IgD-negative memory B cell (primary cell): ENCODE results near the gene RAB44. TPM values are rescaled to one million over a fixed set of nuclear protein-coding genes. Genes with fewer than 3 reads are reported as not detected.
A peak's percentile ranks its signal among the peaks of the same experiment; 100 is the strongest.
"Not testable (repeated sequence)": the region's sequence is repeated elsewhere in the genome, so short reads cannot be mapped to it uniquely, and the experiment has no call there.

Experiments used
- H3K27ac Mint-ChIP-seq, 3 donors: one replicate each; pipeline ENCODE4 v1.8.0; 2020 to 2022; ENCODE audit warnings: mild to moderate bottlenecking in 3 of 3, mixed read lengths in 3 of 3, moderate library complexity in 1 of 3
- H3K27me3 Mint-ChIP-seq: one replicate; pipeline ENCODE4 v1.8.0; 2021; ENCODE audit warnings: mixed read lengths
- H3K36me3 Mint-ChIP-seq: one replicate; pipeline ENCODE4 v1.8.0; 2020; ENCODE audit warnings: mild to moderate bottlenecking, mixed read lengths
- H3K4me1 Mint-ChIP-seq, 3 donors: one replicate each; pipeline ENCODE4 v1.8.0; 2020 to 2022; ENCODE audit warnings: mixed read lengths in 3 of 3, mild to moderate bottlenecking in 1 of 3
- H3K4me3 Mint-ChIP-seq, 4 donors: one replicate each; pipeline ENCODE4 v1.8.0; 2020 to 2022; ENCODE audit warnings: mild to moderate bottlenecking in 4 of 4, mixed read lengths in 4 of 4, moderate library complexity in 3 of 4
- H3K9me3 Mint-ChIP-seq, 3 donors: one replicate each; pipeline ENCODE4 v1.8.0; 2020 to 2021; ENCODE audit warnings: mixed read lengths in 3 of 3, mild to moderate bottlenecking in 1 of 3
- polyA plus RNA-seq: library from polyadenylated mRNA; unstranded; fragments of 300-500 nt; fragmentation: Illumina TruSeq; gene quantifications from one replicate; pipeline ENCODE4 v1.2.3, GENCODE V29; 2021

The RAB44 gene
- polyA plus RNA-seq: not detected

- Mint-ChIP-seq H3K4me3 (peak within 1 kb of the TSS in 1 of 4 donors; percentile 83), H3K4me1 (peaks cover 31 to 38% (median 35%) of the 10 kb centered on the region in 3 donors), H3K27ac (peak within 1 kb of the TSS in 2 of 3 donors; percentile 36 to 60), H3K36me3 (peaks cover 2% of the 10 kb centered on the region), H3K9me3 (no peaks in the 10 kb centered on the region), H3K27me3 (no peaks in the 10 kb centered on the region)
Observed at GRCh38 chr6:36697481-36697903, at the start of gene RAB44. TSS of gene RAB44 (plus strand) at chr6:36697826. CDS start at chr6:36704236, 6,410 bp downstream.

GRCh38 chr6:36649086-36649485 lies 48.5 kb upstream of the RAB44 start:
- H3K4me3 Mint-ChIP-seq: peak overlapping the region in 1 of 4 donors; percentile 41
- H3K36me3 Mint-ChIP-seq: no peaks in the 10 kb centered on the region
- peaks cover 8 to 15% (median 14%) of the 10 kb centered on the region in 3 donors for H3K4me1 Mint-ChIP-seq
- peaks cover 7% of the 10 kb centered on the region for H3K27me3 Mint-ChIP-seq
- H3K27ac Mint-ChIP-seq: no peak overlapping the region
- no peaks in the 10 kb centered on the region for H3K9me3 Mint-ChIP-seq

GRCh38 chr6:36649701-36650484 lies 47.7 kb upstream of the RAB44 start:
- Mint-ChIP-seq H3K36me3 (no peaks in the 10 kb centered on the region), H3K4me3 (peak overlapping the region in 1 of 4 donors; percentile 41), H3K27ac (no peak overlapping the region), H3K27me3 (peaks cover 7% of the 10 kb centered on the region), H3K4me1 (peaks cover 8 to 15% (median 14%) of the 10 kb centered on the region in 3 donors), H3K9me3 (no peaks in the 10 kb centered on the region)

- Mint-ChIP-seq H3K36me3 (no peaks in the 10 kb centered on the region), H3K27me3 (peaks cover 9% of the 10 kb centered on the region), H3K4me1 (peaks cover 8 to 17% (median 12%) of the 10 kb centered on the region in 3 donors), H3K27ac (peak overlapping the region in 1 of 3 donors; percentile 89), H3K4me3 (peak overlapping the region in 3 of 4 donors; percentile 12 to 59 (median 51)), H3K9me3 (no peaks in the 10 kb centered on the region)
Observed at GRCh38 chr6:36650848-36651478, 46.7 kb upstream of the RAB44 start.

- peaks cover 1% of the 10 kb centered on the region for H3K36me3 Mint-ChIP-seq
- H3K27me3 Mint-ChIP-seq: peaks cover 9% of the 10 kb centered on the region
- H3K27ac Mint-ChIP-seq: peak overlapping the region in 1 of 3 donors; percentile 89
- H3K9me3 Mint-ChIP-seq: no peaks in the 10 kb centered on the region
- H3K4me1 Mint-ChIP-seq: peaks cover 12 to 17% (median 12%) of the 10 kb centered on the region in 3 donors
- peak overlapping the region in 1 of 4 donors; percentile 54 for H3K4me3 Mint-ChIP-seq
Observed at GRCh38 chr6:36651659-36652379, 45.8 kb upstream of the RAB44 start.

GRCh38 chr6:36654469-36654868 lies 43.2 kb upstream of the RAB44 start:
- H3K27ac Mint-ChIP-seq, H3K9me3 Mint-ChIP-seq, H3K36me3 Mint-ChIP-seq, H3K4me3 Mint-ChIP-seq: not testable (repeated sequence)
- Mint-ChIP-seq H3K27me3 (peaks cover 17% of the 10 kb centered on the region), H3K4me1 (peaks cover 12 to 18% (median 12%) of the 10 kb centered on the region in 3 donors)

GRCh38 chr6:36655085-36655724 lies 42.4 kb upstream of the RAB44 start:
- Mint-ChIP-seq H3K36me3 (peaks cover 1% of the 10 kb centered on the region), H3K27me3 (peaks cover 23% of the 10 kb centered on the region), H3K27ac (peak overlapping the region in 1 of 3 donors; percentile 2), H3K4me1 (peaks cover 8 to 16% (median 12%) of the 10 kb centered on the region in 3 donors), H3K9me3 (no peaks in the 10 kb centered on the region), H3K4me3 (no peak overlapping the region)

GRCh38 chr6:36656441-36656840 lies 41.2 kb upstream of the RAB44 start:
- Mint-ChIP-seq H3K4me1 (peaks cover 0 to 5% (median 4%) of the 10 kb centered on the region in 3 donors), H3K36me3 (peaks cover 1% of the 10 kb centered on the region), H3K4me3 (no peak overlapping the region), H3K27ac (no peak overlapping the region), H3K27me3 (peaks cover 18% of the 10 kb centered on the region), H3K9me3 (no peaks in the 10 kb centered on the region)

GRCh38 chr6:36657271-36657670 lies 40.4 kb upstream of the RAB44 start:
- H3K27me3 Mint-ChIP-seq: peaks cover 18% of the 10 kb centered on the region
- H3K9me3 Mint-ChIP-seq: no peaks in the 10 kb centered on the region
- no peak overlapping the region for H3K27ac Mint-ChIP-seq
- no peak overlapping the region for H3K4me3 Mint-ChIP-seq
- H3K4me1 Mint-ChIP-seq: peaks cover 1 to 7% (median 5%) of the 10 kb centered on the region in 3 donors
- H3K36me3 Mint-ChIP-seq: peaks cover 1% of the 10 kb centered on the region

- peaks cover 1% of the 10 kb centered on the region for H3K36me3 Mint-ChIP-seq
- no peak overlapping the region for H3K4me3 Mint-ChIP-seq
- H3K9me3 Mint-ChIP-seq: no peaks in the 10 kb centered on the region
- peaks cover 18% of the 10 kb centered on the region for H3K27me3 Mint-ChIP-seq
- peak overlapping the region in 1 of 3 donors; percentile 73 for H3K27ac Mint-ChIP-seq
- H3K4me1 Mint-ChIP-seq: peaks cover 5 to 14% (median 9%) of the 10 kb centered on the region in 3 donors
Observed at GRCh38 chr6:36657942-36658544, 39.6 kb upstream of the RAB44 start.

GRCh38 chr6:36659271-36659670 lies 38.4 kb upstream of the RAB44 start:
- peaks cover 10 to 25% (median 13%) of the 10 kb centered on the region in 3 donors for H3K4me1 Mint-ChIP-seq
- no peak overlapping the region for H3K4me3 Mint-ChIP-seq
- H3K36me3 Mint-ChIP-seq: peaks cover 1% of the 10 kb centered on the region
- peaks cover 18% of the 10 kb centered on the region for H3K27me3 Mint-ChIP-seq
- H3K9me3 Mint-ChIP-seq: no peaks in the 10 kb centered on the region
- H3K27ac Mint-ChIP-seq: peak overlapping the region in 1 of 3 donors; percentile 15

GRCh38 chr6:36660771-36661471 lies 36.7 kb upstream of the RAB44 start:
- Mint-ChIP-seq H3K27me3 (peaks cover 15% of the 10 kb centered on the region), H3K27ac (no peak overlapping the region), H3K36me3 (peaks cover 1% of the 10 kb centered on the region), H3K4me1 (peaks cover 18 to 33% (median 20%) of the 10 kb centered on the region in 3 donors), H3K4me3 (no peak overlapping the region), H3K9me3 (no peaks in the 10 kb centered on the region)

- Mint-ChIP-seq H3K4me1 (peaks cover 20 to 41% (median 29%) of the 10 kb centered on the region in 3 donors), H3K36me3 (no peaks in the 10 kb centered on the region), H3K9me3 (no peaks in the 10 kb centered on the region), H3K4me3 (no peak overlapping the region), H3K27ac (peak overlapping the region in 1 of 3 donors; percentile 67), H3K27me3 (peaks cover 15% of the 10 kb centered on the region)
Observed at GRCh38 chr6:36662380-36662779, 35.2 kb upstream of the RAB44 start.
